H9 (cell line): ENCODE measurements around the gene SEMA4D. TPM values are rescaled to one million over a fixed set of nuclear protein-coding genes. Genes with fewer than 3 reads are reported as not detected.

Source experiments
- DNase-seq: peaks from one replicate; pipeline ENCODE4 v3.0.0-alpha.2; 2017
- H2AFZ ChIP-seq: one replicate; pipeline ENCODE4 v1.6.1; 2013; ENCODE audit warnings: mild to moderate bottlenecking, low read length, control low read depth, moderate library complexity
- H2AK5ac ChIP-seq: 2 replicates; pipeline ENCODE4 v1.6.1; 2013; ENCODE audit warnings: low read length, control low read depth, mixed read lengths; ENCODE audit not compliant: insufficient read length
- H2BK120ac ChIP-seq: one replicate; pipeline ENCODE4 v1.6.1; 2013; ENCODE audit warnings: low read depth, mild to moderate bottlenecking, low read length, control low read depth, inconsistent platforms; ENCODE audit not compliant: poor library complexity, severe bottlenecking
- H2BK12ac ChIP-seq: 2 replicates; pipeline ENCODE4 v1.6.1; 2013; ENCODE audit warnings: low read length, control low read depth, mixed read lengths, low read depth; ENCODE audit not compliant: insufficient read length
- H2BK15ac ChIP-seq: 2 replicates; pipeline ENCODE4 v1.6.1; 2013; ENCODE audit warnings: low read depth, low read length, control low read depth
- H2BK20ac ChIP-seq: one replicate; pipeline ENCODE4 v1.6.1; 2013; ENCODE audit warnings: low read depth, mild to moderate bottlenecking, low read length, control low read depth, inconsistent platforms; ENCODE audit not compliant: poor library complexity, severe bottlenecking
- H2BK5ac ChIP-seq: 2 replicates; pipeline ENCODE4 v1.6.1; 2013; ENCODE audit warnings: low read length, control low read depth, mixed read lengths; ENCODE audit not compliant: insufficient read length
- H3K14ac ChIP-seq: 2 replicates; pipeline ENCODE4 v1.6.1; 2013; ENCODE audit warnings: low read length, control low read depth; ENCODE audit not compliant: insufficient read depth
- H3K18ac ChIP-seq: 2 replicates; pipeline ENCODE4 v1.6.1; 2013; ENCODE audit warnings: low read depth, mild to moderate bottlenecking, mixed read lengths, low read length, control low read depth; ENCODE audit not compliant: insufficient read length
- H3K23ac ChIP-seq: 2 replicates; pipeline ENCODE4 v1.6.1; 2013; ENCODE audit warnings: low read length, control low read depth, mixed read lengths, low read depth; ENCODE audit not compliant: insufficient read length
- H3K23me2 ChIP-seq: 2 replicates; pipeline ENCODE4 v1.6.1; 2013; ENCODE audit warnings: low read depth, mild to moderate bottlenecking, mixed read lengths, low read length, control low read depth; ENCODE audit not compliant: insufficient read length, poor library complexity, severe bottlenecking
- H3K27ac ChIP-seq: 2 replicates; pipeline ENCODE4 v1.5.1; 2013; ENCODE audit warnings: low read length, control low read depth, mixed read lengths, low read depth; ENCODE audit not compliant: insufficient read length
- H3K27me3 ChIP-seq: 2 replicates; pipeline ENCODE4 v1.6.1; 2013; ENCODE audit warnings: low read length, control low read depth, inconsistent platforms; ENCODE audit not compliant: insufficient read depth
- H3K4ac ChIP-seq: 2 replicates; pipeline ENCODE4 v1.6.1; 2013; ENCODE audit warnings: low read depth, mild to moderate bottlenecking, control low read depth, inconsistent platforms, low read length, moderate library complexity
- H3K4me1 ChIP-seq: 2 replicates; pipeline ENCODE4 v1.6.1; 2013; ENCODE audit warnings: low read length, control low read depth, inconsistent platforms; ENCODE audit not compliant: insufficient read depth
- H3K4me2 ChIP-seq: 2 replicates; pipeline ENCODE4 v1.6.1; 2013; ENCODE audit warnings: low read length, control low read depth, mixed read lengths; ENCODE audit not compliant: insufficient read length, insufficient read depth
- H3K56ac ChIP-seq: 2 replicates; pipeline ENCODE4 v1.6.1; 2013; ENCODE audit warnings: low read depth, mild to moderate bottlenecking, mixed read lengths, low read length, control low read depth; ENCODE audit not compliant: insufficient read length
- H3K79me1 ChIP-seq: 2 replicates; pipeline ENCODE4 v1.6.1; 2013; ENCODE audit warnings: low read depth, mild to moderate bottlenecking, moderate library complexity, low read length, control low read depth, inconsistent platforms; ENCODE audit not compliant: insufficient read depth, poor library complexity, severe bottlenecking
- H3K79me2 ChIP-seq: 2 replicates; pipeline ENCODE4 v1.6.1; 2013; ENCODE audit warnings: low read length, control low read depth, inconsistent platforms; ENCODE audit not compliant: insufficient read depth
- H3K9ac ChIP-seq: 2 replicates; pipeline ENCODE4 v1.6.1; 2013; ENCODE audit warnings: low read length, control low read depth, mixed read lengths; ENCODE audit not compliant: insufficient read length; ENCODE audit errors: extremely low read depth
- H3K9me3 ChIP-seq: one replicate; pipeline ENCODE4 v1.6.1; 2013; ENCODE audit warnings: low read depth, low read length, inconsistent platforms; ENCODE audit not compliant: control insufficient read depth
- H3T11ph ChIP-seq: one replicate; pipeline ENCODE4 v1.6.1; 2013; ENCODE audit warnings: mild to moderate bottlenecking, low read length, control low read depth, inconsistent platforms
- H4K20me1 ChIP-seq: one replicate; pipeline ENCODE4 v1.6.1; 2013; ENCODE audit not compliant: control insufficient read depth, insufficient read length, insufficient read depth
- H4K5ac ChIP-seq: 2 replicates; pipeline ENCODE4 v1.6.1; 2013; ENCODE audit warnings: low read depth, mild to moderate bottlenecking, mixed read lengths, low read length, control low read depth; ENCODE audit not compliant: insufficient read length
- H4K8ac ChIP-seq: replicated peaks from 2 replicates; pipeline ENCODE4 v1.6.1; 2013; ENCODE audit warnings: low read length, control low read depth, mixed read lengths, low read depth; ENCODE audit not compliant: insufficient read length
- H4K91ac ChIP-seq: 2 replicates; pipeline ENCODE4 v1.6.1; 2013; ENCODE audit warnings: low read depth, mild to moderate bottlenecking, moderate library complexity, mixed read lengths, low read length, control low read depth; ENCODE audit not compliant: insufficient read length
- H3K27ac Mint-ChIP-seq, 3 experiments: 2 replicates in 2 of 3; 3 replicates in 1 of 3; pipeline ENCODE4 v1.8.0; 2020 to 2021; ENCODE audit warnings: mixed read lengths in 3 of 3, mild to moderate bottlenecking in 1 of 3, moderate library complexity in 1 of 3
- H3K27me3 Mint-ChIP-seq: 2 replicates; pipeline ENCODE4 v1.8.0; 2021; ENCODE audit warnings: low read depth, mild to moderate bottlenecking, moderate library complexity, mixed read lengths
- H3K36me3 Mint-ChIP-seq, 3 experiments: 2 replicates in 2 of 3; 3 replicates in 1 of 3; pipeline ENCODE4 v1.8.0; 2020 to 2021; ENCODE audit warnings: low read depth in 3 of 3, mixed read lengths in 3 of 3; ENCODE audit not compliant: insufficient read depth in 1 of 3
- H3K4me1 Mint-ChIP-seq, 2 experiments: 2 replicates each; pipeline ENCODE4 v1.8.0; 2020; ENCODE audit warnings: mixed read lengths in 2 of 2
- H3K4me3 Mint-ChIP-seq, 2 experiments: 2 replicates in 1 of 2; 3 replicates in 1 of 2; pipeline ENCODE4 v1.8.0; 2020 to 2021; ENCODE audit warnings: mild to moderate bottlenecking in 2 of 2, mixed read lengths in 2 of 2, moderate library complexity in 1 of 2
- H3K9me3 Mint-ChIP-seq, 2 experiments: 2 replicates in 1 of 2; 3 replicates in 1 of 2; pipeline ENCODE4 v1.8.0; 2020; ENCODE audit warnings: mild to moderate bottlenecking in 2 of 2, mixed read lengths in 2 of 2, moderate library complexity in 1 of 2
- CTCF ChIP-seq: fragments of 200-600 bp; sonication (generic); conservative IDR thresholded peaks from 3 replicates; pipeline ENCODE4 v1.8.0; 2021; ENCODE audit warnings: antibody characterized with exemption, mild to moderate bottlenecking
- WGBS: extraction: QIAGEN DNeasy Blood & Tissue Kit; methylation state at CpG from one replicate; pipeline ENCODE4 v1.1.7; 2013; ENCODE audit warnings: missing lambda C conversion rate, low lambda C conversion rate, mixed read lengths; ENCODE audit not compliant: insufficient read length; ENCODE audit errors: extremely low coverage; 5-methylcytosine and 5-hydroxymethylcytosine counted together
- total RNA-seq: library from RNA; stranded (reverse); gene quantifications from 2 replicates; pipeline ENCODE4 v1.2.1, GENCODE V29; 2021

Gene SEMA4D
- total RNA-seq, 1 experiment from 2014 or later = 47.2 TPM

GRCh38 chr9:89390068-89390555 lies 107.8 kb downstream of the SEMA4D start:
- peaks cover 43 to 92% (median 82%) of the 10 kb centered on the region in 3 experiments; a peak in 6 of 7 replicates for H3K36me3 Mint-ChIP-seq
- Histone ChIP-seq H3K9ac (no peak overlapping the region), H4K8ac (no peak overlapping the region), H3K27ac (no peak overlapping the region), H3K4me2 (no peak overlapping the region), H3K18ac (no peak overlapping the region), H2BK20ac (no peak overlapping the region), H4K5ac (no peak overlapping the region), H3K4ac (no peak overlapping the region), H2AK5ac (no peak overlapping the region), H3K27me3 (no peaks in the 10 kb centered on the region), H3K79me1 (no peaks in the 10 kb centered on the region), H3K14ac (no peak overlapping the region), H4K20me1 (no peaks in the 10 kb centered on the region), H3K56ac (no peak overlapping the region), H2BK12ac (no peak overlapping the region), H2AFZ (no peak overlapping the region), H4K91ac (no peak overlapping the region), H3K9me3 (no peaks in the 10 kb centered on the region), H3T11ph (no peak overlapping the region), H2BK5ac (no peak overlapping the region), H3K4me1 (no peaks in the 10 kb centered on the region), H3K23me2 (no peaks in the 10 kb centered on the region), H3K23ac (no peak overlapping the region), H2BK15ac (no peak overlapping the region), H2BK120ac (no peak overlapping the region), H3K79me2 (no peaks in the 10 kb centered on the region)
- no peak for DNase-seq
- no peaks in the 10 kb centered on the region for H3K4me1 Mint-ChIP-seq
- no peaks in the 10 kb centered on the region; the same call in 1 of the 2 replicates for H3K27me3 Mint-ChIP-seq
- TF ChIP-seq CTCF = no peak
- WGBS = no CpG with 5 or more reads among the region's 10 CpGs
- H3K4me3 Mint-ChIP-seq = no peak overlapping the region
- H3K9me3 Mint-ChIP-seq = no peaks in the 10 kb centered on the region
- peak overlapping the region in 1 of 3 experiments; percentile 44; a peak in 1 of 7 replicates for H3K27ac Mint-ChIP-seq
